Suprapubic skin (tissue), 3 donors: Measurements from ENCODE around the gene CASS4.

Source experiments
- CTCF ChIP-seq, 2 donors: fragments of 200-600 bp in 1 of 2; fragments of 450-650 bp in 1 of 2; sonication (generic) in 1 of 2; IDR thresholded peaks; one replicate each; pipeline ENCODE4 v1.5.1; 2016 to 2019; ENCODE audit warnings: antibody characterized with exemption in 2 of 2, mild to moderate bottlenecking in 1 of 2, moderate library complexity in 1 of 2
- POLR2AphosphoS5 ChIP-seq, 3 donors: sonication (generic); formaldehyde crosslinking; IDR thresholded peaks; one replicate each; pipeline ENCODE4 v1.6.1; 2017; ENCODE audit warnings: antibody characterized with exemption in 3 of 3

GRCh38 chr20:56488566-56488965 lies 76.5 kb downstream of the CASS4 start:
- no peak for TF ChIP-seq POLR2AphosphoS5 (IDR thresholded peaks at IDR 0.05)
- TF ChIP-seq CTCF (IDR thresholded peaks at IDR 0.05): no peak
